Stimulated activated CD8-positive, alpha-beta memory T cell treated with anti-CD3 and anti-CD28 coated beads, Interleukin-4, amount 100 ng/mL, for 24 hours (primary cell): ENCODE measurements around the gene PRRT4.
A peak's percentile ranks its signal among the peaks of the same experiment; 100 is the strongest.

Source experiments
- DNase-seq: peaks from one replicate; pipeline ENCODE4 v3.0.0-alpha.2; 2020; ENCODE audit warnings: low read depth

The PRRT4 gene

DNA sequence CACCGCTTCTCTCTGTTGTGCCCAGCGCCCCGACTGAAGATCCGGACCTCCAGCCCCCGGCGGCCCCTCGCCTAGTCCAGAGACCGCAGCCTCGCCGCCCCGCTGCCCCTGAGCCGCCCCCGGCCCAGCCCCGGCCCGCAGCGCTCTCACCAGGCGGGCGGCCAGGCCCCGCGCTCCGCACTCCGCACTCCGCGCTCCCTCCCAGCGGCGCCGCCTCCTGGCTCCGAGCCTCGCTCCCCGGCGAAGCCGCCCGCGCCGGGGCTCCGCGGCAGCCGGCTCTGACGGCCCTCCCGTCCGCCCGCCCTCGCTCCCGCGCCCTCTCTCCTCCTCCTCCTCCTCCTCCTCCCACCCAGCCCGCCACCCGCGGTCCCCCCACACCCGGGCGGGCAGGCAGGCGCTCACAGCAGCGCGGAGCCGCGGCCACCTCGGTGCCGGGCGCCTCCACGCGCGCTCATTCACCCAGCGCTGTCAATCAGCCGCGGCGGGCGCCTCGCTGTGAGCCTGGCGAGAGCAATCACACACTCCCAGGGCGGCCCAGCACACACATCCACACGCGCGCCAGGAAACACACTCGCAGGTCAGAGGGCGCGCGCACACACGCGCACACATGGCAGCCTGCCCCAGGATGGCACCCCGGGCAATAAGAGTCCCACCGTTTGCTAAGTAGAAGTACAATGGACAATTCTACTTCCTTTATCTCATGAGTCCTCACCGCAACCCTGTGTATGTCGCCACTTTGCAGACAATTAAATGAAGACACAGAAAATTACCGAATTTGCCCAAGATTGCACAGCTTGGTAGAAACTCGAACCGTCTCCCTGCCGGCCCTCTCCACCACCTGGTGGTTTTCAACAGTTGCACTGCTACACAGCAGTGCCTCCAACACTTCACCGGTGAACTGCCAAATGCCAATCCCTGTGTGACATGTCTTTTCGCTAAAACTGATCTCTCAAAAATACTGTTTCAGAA, at the start of gene PRRT4:
PRRT4 (minus strand) TSS at position 280 of the 969 bp plus-strand sequence.
- DNase-seq, result no peak

DNA sequence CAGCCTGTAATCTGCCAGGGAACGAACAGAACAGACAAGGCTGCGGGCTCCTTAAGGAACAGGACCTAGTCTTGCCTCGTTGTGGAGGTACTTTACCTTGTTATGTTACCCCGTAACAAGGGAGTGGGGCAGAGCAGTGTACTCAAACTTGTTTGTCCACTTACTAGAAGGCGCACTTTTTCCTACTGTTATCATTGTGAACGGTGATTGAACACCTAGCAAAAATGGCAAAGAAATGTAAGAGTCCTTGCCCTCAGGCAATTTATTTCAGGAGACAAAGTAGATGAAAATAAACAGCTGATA, 48.9 kb upstream of the PRRT4 start:
- no peak for DNase-seq

DNA sequence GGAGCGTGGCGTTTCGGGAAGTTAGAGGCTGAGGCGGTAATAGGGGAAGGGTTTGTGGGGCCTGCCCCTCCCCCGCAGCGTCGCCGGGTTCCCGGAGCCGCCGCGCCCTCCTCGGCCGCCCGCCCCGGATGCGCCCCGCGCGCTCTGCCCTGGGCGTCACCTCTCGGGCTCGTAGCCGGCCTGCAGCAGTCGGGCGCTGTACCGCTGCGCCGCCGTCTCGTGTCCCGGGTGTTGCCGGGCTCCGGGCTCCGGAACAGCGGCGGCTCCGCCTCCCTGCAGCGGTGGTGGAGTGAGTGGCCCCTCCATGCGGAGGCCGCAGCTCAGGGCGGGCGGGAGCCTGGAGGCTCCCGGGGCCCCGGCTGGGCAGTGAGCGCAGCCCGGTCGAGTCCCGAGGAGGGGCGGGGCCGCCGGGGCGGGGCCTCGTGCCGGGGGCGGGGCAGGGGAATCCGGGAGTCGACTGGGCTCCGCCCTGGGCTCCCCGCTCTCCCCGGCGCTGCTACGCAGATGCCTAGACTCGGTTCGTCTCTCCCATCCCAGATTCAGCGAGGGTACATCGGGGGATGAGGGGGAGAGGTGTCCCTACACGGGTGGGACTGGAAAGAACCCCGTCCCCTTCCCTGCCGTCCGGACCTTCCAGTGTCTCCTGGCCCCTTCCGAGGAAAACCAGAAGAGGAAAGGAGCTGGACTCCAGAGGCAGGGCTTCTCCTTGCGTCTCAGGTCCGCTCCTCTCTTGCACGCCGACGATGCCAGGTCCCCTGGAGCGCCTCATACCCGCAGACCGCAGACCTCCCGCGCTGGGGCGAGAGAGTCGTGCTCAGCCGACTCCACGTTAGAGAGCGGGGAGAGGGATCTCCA, 48.3 kb upstream of the PRRT4 start, which contains the start of gene IMPDH1:
IMPDH1 (minus strand) TSS at position 387 of the 855 bp plus-strand sequence; CDS start at position 306, 81 bp downstream.
- peak; percentile 83 for DNase-seq

DNA sequence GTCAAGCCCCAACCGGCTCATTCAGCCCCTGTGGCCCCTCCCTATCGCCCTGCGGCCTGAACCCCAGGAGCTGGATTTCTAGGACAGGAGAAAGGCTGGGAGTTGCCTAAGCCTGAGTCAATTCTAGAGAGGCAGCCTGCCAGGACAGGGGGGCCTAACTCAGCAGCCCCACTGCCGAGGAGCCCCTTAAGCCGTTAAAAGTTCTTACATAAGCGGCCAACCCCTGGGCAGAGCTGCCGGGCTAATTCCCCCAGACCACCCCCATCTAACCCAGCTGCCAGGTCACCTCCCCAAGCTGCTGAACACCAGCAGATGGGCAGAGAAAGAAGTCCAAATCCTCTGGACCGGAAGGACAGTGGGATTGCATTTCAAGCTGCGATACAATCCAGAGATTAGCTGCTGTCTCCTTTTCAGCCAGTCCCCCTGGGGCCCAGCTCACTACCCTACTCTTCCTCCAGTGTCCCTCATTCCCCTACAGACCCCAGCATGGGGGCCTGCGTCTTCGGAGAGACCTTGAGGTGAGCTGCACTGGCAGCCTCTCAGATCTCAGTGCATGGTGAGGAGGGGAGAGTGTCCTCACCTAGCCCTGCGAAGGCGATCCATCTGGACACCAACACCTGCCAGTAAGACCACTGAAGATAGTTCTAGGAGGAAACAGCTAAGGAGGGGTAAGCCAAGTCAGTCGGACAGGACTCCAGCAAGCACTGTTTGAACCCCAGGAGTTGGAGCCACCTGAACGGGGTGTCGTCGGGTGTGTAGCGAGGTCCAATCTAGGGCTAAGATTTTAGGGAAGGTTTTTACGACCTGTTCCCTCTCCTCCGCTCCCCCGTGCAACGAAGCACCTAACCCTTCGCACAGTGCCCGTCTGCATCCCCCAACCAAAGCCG, 47.5 kb upstream of the PRRT4 start:
- DNase-seq, result no peak

DNA sequence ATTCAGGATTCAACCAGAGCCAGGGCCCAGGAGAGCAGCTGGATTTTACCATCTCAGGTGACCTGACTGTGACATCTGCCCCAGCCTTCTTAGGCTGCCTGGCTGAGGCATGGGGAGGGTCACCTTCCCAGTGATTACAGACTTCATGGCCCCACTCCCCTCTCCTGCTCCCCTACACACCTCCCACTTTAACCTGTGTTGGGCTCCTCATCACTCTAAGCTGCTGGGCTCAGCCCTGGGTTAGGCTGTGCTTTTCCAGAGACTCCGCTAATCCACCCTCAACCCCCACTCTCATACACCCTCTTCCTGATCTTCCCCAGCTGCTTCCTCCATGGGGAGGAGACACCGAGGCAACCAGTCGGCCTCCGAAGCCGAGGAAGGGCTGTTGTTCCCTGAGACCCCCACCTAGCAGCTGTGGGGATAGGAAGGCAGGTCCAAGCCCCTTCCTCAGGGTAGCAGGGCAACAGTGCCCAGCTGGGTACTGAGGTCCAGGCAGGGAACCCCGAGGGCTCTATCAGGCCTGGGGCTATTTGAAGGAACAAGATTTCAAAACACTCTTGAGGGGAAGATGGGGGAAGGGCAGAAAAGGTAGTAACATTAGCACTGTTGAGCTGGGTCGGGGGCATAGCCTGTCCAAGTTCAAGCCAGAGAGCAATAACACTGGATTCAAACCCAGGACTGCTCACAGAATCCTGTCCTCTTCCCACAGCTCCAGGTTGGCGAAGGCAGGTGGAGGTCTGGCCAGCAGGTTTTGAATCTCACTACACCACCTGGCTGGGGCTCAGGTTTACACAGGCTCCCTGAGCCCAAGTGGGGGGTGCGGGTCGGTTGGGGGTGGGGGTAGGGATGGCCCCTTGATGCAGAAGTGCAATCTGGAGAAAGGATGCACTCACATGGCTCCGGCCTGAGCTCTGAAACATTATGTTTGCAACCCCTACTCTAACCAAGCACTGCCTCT, 46.5 kb upstream of the PRRT4 start:
- DNase-seq, result no peak

DNA sequence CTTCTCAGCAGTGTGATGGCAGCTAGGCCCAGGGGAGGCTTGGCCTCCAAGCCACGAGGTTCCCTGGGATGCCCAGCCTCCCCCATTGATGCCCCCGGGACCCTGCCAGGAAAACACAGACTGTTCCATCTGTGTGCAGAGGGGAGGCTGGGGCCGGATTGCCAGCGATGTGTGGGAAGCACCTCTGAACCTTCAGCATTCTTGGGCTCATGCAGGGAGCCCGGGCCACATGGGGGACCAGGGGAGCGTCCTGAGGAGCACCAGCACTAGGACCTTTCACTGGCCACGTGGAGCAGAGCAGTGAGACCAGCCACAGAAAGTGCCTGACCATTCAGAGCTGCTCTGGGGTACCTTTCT, 45.7 kb upstream of the PRRT4 start:
- no peak for DNase-seq

DNA sequence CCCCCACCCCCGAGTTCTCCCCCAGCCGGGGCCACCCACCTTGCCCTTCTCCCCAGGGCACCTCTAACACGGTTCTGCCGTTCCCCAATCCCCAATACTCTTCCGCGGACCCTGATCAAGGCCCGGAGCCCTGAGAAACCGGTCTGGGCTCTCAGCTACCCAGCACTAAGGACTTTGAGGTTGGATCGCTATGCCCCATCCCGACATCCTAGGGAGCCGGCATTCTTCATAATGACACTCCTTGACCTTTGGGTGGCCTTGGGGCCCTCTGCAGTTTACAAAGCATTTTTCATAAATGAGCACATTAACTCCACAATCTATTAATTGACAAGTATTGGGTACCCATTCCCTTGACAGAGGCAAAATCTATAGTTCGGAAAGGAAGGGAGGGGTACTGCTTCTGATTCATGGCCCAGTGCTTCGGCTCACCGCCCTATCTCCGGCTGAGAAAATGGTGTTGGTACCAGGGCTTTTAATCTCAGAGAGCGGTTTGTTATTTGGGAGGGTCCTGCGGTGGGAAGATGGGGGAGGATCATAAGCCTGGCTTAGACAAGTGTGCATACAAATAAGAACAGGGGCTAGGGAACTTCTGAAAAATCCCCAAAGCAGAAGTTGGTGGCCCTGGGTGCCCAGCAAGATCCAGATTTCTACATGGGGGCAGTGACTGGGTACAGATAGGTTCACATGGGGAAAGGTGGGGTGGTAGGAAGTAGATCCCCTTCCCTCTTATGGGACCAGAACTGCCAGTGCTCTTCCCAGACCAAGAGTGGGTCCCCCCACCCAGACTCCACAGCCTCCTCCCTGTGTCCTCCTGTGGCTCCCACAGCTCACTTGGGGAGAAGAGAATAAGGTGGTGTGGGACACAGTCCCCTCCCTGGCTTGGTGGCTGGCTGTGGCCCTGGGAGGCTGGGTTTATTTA, 45.1 kb upstream of the PRRT4 start:
- DNase-seq, result no peak

DNA sequence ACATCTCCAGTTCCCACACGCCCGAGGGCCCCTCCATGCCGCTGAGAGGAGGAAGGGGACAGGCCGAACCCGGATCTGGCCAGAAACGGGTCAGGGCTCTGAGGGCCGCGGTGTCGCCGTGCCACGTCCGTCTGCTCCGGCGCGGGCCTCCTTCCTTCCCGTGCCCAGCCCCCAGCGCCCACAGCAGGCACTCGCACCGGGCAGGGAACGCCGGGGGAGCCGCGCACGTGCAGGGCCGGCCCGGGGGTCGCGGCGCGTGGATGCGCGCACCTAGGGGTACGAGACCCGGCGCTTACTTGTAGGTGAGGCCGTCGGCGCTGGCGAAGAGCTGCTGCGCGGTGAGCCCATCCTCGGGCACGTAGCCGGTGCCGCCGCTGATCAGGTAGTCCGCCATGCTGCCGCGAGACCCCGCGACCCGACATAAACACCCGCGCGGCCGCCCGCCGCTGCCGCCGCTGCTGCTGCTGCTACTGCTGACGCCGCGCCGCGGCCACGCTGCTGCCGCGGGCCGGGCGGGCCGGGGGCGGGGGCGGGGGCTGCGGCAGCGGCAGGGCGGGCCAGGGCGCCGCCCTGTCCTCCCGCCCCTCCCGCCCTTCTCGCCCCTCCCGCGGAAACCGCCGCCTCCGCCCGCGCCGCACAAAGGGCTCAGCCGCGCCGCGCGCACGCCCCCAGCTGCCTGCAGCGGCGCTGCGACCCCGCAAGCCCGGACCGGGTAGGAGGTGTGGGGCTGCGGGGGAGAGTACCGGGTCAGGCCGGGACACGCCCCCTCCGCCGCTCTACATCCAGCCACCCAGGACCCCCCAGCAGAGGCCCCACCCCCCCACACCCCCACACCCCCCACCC, 44.2 kb upstream of the PRRT4 start:
- peak; percentile 51 for DNase-seq

DNA sequence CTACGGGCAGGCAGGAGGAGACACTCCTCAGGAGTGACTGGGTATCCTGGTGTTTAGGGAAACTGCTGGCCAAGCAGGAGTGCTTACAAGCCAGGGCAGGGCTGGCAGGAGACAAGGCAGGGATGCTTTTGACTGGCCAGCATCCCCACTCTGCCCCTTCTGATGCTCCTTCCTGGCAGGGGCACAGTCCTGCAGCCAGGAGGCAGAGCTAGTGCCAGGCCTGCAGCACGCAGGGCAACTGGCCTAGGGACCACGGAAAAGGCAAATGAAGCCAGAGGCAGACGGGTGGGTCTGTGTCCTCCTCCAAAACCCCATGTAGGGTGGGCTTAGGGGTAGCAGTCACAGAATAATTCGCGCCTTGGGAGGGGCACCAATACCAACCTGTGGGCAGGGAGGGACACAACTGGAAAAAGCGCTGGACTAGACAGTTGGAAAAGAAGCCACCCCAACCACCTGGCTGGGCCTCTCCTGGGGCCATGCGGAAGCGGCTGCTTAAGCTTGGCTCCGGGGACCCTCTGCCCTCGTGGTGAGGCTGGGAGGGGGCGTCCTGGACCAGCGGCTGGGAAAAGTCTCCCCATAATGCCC, 43.5 kb upstream of the PRRT4 start:
- DNase-seq, result no peak

DNA sequence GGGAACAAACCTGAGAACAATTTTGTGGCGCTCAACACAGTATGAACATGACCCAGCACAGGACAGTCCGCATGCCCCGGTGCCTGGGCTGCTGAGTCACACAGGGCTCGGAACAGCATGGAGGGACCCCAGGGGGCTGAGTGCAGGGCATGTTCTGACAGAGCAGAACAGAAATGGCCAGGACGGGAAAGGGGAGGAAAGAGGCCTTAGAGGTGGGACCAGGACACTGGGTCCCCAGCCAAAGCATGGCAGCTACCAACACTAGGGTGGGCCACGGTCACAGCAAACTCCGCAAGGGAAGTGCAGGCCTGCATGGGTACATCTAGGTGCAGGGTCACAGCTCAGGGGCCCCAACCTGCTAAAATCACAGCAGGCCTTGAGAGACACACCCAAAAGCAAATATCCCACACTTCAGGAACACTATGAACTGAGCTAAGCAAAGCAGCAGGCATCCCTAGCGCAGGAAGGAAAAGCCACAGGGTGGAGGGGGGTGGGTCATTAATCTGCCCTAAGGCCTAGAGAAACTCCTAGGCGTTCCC, 42.7 kb upstream of the PRRT4 start:
- no peak for DNase-seq

DNA sequence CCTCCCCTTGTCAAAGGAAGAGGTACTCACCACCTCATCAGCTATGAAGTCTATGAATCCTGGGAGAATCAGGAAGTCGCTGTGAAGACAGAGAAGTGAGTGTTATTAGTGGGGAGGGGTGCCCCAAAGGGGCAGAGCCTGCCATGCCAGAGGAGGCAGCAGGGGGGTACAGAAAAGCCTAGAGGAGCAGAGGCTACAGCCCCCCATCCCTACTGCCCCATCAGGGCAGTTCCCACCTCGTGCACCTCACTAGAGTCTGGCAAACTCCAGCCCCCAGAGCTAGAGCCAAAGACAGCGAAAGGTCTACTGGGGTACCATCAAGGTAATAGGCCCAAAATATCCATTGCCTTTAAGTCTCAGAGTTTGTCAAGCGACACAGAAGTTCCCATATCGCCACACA, 42.2 kb upstream of the PRRT4 start:
- DNase-seq, result no peak

DNA sequence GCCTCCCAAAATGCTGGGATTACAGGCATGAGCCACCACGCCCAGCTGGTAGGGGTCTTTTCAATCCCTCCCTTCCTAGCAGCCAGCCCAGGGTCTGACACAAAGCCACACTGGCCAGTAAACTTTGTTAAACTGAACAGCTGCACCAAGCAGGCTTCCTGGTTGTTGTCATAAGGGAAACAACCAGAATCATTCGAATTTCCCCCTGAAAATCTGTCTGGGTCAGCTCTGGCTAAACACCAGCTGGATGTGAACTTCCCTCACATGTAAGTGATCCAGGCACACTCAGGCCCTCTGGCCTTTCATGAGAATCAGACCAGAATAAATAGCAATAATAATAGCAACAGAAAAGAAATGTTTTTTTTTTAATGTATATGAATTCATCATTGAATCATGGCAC, 40.9 kb upstream of the PRRT4 start:
- no peak for DNase-seq

DNA sequence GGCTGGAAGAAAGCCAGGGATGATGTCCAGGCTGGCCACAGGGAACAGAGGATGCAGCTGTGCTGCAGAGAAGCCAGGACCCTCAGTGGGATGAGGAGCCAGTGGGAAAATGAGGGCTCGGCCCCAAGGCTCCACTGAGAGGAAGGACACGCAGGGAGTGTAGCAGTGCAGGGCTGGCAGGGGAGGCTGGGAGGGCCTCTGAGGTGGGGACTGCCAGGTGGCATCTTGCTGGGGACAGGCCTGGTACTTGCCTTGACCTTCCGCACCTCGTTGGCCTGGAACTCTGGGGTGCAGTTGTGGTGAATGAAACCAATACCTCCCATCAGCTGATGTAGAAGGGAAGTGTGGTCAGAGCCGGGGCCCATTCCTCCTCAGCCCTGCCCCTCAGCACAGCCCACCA, 39.1 kb upstream of the PRRT4 start:
- no peak for DNase-seq

DNA sequence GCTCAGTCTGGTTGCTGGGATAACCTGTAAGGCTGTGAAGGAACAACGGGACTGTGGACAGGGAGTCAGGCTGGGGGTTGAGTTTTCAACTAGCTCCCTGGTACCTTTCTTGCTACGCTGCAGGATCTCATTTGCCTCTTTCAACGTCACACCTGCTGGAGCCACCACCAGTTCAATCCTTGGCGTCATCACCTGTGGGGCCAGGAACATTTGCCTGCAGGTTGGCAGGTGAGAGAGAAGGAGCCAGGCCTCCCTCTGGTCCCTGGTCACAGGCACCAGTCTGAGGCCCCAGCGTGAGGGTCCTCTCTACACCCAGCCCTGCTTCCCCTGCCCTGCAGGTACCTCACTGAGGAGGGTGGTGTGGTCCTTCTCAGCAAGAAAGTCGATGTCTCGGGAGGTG, 38.5 kb upstream of the PRRT4 start:
- no peak for DNase-seq

DNA sequence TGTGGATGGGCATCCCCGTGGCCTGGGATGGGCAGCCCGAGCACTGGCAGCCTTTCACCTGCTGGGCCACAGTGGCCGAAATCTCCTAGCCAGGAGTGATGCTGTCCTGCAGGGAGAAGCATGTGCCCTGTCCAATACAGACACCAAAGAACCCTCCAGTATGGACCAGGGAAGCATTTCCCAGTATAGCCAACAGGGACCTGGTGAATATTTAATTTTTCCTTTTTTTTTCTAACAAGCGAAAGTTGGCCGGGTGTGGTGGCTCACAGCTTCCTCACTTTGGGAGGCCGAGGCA, 37.3 kb upstream of the PRRT4 start:
- DNase-seq, result no peak

DNA sequence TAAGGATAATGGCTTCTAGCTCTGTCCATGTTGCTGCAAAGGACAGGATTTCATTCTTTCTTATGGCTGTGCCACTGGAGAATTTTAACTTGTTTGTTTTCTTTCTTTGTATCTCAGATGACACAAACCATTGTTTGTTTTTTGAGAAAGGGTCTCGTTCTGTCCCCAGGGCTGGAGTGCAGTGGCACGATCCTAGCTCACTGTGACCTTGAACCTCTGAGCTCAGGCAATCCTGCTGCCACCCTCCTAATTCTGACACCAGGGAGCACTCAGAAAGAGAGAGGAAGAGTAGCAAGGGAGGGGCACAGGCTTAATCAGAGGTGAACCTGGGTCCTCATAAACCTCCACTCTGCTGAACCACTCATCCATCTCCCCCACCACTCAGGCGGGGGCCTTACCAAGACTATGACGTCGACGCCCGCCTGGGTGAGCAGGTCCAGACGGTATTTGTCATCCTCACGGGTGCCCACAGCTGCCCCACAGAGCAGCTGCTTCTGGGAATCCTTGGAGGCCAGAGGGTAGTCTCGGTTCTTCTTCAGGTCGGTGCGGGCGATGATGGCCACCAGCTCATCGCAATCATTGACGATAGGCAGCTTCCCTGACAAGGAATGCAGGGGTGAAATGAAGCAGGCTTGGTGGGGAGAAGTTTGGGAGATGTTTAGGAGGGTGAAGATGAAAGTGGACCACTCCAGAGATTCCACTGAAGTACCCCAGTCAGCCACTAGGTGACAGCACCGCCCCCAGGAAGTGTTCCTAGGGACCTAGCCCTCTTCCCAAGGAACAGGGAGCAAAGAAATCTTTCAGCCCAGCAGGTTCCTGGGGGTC, 36.7 kb upstream of the PRRT4 start:
- no peak for DNase-seq

DNA sequence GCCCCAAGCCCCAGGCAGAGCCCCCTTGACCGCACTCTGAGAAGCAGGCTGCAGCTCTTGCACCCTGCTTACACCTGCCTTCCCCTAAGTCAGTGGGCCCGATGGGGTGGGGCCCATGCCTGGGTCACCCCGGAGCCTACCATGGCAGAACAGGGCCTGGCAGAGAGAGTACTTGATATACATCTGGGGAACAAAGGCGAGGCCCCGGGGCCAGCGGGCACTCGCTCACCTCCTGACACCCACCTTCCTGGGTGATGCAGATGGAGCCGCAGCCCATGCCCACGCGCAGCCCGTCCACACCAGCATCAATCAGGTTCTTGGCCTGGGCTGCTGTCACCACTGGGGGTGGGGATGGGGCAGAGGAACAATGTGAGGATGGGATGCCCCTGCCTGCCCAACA, 34.9 kb upstream of the PRRT4 start:
- DNase-seq, result no peak

DNA sequence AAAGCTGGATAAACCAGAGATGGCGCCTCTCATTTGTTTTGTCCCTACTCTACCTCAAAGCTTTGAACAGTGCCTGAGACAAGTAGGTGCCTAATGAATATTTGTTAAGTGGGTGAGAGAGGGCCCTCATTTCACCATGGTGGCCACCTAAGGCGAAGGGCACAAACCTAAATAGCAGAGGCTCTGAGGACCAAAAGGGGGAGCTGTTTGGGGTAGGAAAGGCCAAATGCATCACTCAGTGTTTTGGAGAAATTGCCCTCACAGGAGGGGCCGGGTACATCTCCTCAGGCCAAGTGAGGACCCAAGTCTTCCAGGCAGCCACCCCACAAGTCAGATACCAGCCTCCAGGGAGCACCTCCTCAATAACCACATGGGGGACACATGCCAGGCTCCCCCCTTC, 34.3 kb upstream of the PRRT4 start:
- DNase-seq, result no peak
